Measurements from ENCODE around the gene ST6GALNAC3.
"Not testable (repeated sequence)": the region's sequence is repeated elsewhere in the genome, so short reads cannot be mapped to it uniquely, and the experiment has no call there.

ST6GALNAC3 gene

DNA sequence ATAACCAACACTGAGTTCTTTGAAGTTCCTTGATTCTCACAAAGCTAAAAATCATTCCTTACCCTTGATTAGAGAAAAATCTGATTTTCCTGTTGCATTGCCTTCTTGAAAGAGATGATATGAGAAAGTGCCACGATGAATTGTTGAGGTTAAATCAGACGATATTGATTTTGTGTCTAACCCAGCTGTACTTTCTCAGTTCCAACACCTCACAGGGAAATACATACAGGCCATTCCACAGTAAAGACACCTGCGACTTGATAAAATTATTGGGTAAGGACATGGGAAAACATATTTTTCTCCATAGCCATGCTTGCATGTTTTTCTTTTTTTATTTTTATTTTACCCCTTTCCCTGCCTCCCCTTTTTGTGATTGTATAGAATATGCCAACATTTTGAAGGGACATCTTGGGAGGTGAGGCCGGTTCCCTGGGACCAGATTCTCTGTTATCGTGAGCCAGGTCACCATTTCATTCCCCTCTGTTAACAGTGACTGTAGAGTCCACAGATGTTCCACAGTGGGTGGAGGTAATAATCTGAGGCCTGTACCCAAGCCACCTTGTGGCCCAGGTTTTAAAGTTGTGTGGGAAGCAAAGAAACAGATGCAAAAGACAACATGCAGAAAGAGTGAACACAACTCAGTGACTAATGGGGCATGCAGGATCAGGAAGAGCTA is 537.4 kb downstream of the ST6GALNAC3 start:
- in situ Hi-C loops (cut with HindIII; ENCODE audit: low sequenced_read_pairs), result no loop called here

DNA sequence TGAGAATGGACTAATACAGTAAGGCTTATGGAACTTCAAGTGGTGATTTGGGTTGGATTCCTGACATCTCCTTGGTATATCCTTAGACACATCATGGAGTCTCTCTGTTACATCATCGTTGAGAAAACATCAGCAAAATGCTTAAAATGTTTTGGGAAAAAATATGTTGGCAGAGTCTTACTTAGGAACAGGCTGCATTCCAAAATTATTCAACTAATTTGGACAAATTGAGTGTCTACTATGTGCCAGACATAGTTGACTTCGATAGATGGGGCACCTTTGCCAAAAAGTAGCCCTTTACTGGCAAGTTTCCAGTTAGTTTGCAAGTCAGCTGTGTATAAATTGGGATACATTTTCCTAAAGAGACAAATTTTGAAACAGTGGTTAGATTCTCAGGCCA is 539.3 kb downstream of the ST6GALNAC3 start:
- in situ Hi-C loops (cut with HindIII; ENCODE audit: low sequenced_read_pairs), result no loop called here

DNA sequence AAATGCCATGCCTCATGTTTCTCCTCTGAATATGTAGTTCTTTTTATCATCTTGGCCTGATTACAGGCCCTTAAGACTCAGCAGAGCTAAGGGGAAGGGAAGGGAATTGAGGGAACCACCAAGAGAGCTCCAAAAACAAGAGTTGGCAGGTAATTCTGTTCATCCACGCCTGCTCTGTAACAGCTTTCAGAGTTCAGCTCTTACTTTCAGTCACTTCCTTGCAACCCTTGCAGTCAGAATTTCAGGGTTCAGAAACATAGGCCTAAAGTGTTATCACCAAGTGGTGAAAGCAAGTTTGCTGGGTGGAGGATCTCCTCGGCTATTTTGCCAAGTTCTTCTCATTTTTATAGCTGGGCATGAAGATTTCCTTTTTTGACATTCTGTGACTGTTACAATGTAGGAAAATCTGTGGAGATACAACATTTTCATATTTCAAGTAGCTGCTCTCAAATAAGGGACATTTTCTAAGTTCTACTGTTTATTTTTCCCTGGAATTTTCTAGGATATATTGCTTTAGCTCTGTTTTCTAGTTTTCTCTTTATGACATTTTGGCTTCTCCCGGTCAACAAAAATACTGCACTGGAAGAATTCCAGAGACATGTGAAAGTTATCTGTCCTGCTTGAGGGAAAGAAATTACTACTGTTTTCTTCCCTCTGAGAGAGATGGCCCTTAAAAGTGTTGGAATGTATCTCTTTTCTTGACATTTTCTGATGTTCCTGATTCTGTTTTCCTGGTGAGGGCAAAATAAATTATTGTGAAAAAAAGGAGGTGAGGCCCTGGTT is 540.9 kb downstream of the ST6GALNAC3 start:
- in situ Hi-C loops (cut with HindIII; ENCODE audit: low sequenced_read_pairs), result no loop called here

DNA sequence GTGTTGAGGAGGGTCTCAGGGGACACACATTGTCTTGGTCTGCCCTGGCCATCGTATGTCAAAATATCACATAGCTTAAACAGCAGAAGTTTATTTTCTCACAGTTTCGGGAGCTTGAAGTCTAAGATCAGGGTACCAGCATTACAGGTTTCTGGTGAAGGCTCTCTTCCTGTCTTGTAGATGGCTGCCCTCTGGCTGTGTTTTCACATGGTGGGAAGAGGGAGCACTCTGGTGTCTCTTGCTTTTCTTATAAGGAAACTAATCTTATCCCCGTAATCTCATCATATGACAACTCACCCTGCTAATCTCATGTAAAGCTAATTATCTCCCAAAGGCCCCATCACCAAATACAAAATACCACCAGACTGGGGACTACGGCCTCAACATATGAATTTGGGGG is 545.8 kb downstream of the ST6GALNAC3 start:
- in situ Hi-C loops (cut with HindIII; ENCODE audit: low sequenced_read_pairs), result no loop called here

DNA sequence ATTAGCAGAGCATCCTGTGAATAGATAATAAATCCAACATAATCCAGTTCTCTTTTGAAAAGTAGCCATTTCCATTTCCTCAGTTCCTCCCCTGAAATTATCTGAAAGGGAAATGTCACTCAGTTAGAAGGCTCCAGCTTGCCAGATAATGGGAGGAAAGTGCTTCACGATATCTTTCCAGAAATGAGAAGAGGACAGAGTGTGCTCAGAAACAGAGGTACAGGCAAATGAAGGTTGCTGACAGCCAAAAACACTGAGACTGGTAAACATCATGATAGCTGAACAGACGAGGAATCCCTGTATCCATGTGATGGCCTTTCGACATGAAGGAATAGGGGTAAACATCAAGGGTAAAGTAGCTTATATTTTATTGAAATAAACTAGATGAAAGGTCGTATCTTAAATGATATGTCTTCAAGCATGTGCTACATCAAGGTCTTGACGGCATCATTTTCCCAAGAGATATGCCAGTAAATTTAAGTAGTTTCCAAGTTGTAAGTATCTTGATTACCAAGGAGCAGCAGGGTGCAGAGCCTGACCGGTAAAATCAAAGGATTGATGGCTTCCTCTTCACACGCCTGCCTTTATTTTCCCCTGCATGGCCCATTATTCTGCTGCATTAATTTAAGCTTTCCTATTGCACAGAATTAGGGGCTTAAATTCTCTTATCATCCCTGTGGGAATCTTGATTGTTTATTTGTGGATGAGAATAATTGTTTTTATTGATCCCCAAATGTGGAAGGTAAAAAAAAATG is 548.4 kb downstream of the ST6GALNAC3 start:
- in situ Hi-C loops (cut with HindIII; ENCODE audit: low sequenced_read_pairs), result no loop called here

DNA sequence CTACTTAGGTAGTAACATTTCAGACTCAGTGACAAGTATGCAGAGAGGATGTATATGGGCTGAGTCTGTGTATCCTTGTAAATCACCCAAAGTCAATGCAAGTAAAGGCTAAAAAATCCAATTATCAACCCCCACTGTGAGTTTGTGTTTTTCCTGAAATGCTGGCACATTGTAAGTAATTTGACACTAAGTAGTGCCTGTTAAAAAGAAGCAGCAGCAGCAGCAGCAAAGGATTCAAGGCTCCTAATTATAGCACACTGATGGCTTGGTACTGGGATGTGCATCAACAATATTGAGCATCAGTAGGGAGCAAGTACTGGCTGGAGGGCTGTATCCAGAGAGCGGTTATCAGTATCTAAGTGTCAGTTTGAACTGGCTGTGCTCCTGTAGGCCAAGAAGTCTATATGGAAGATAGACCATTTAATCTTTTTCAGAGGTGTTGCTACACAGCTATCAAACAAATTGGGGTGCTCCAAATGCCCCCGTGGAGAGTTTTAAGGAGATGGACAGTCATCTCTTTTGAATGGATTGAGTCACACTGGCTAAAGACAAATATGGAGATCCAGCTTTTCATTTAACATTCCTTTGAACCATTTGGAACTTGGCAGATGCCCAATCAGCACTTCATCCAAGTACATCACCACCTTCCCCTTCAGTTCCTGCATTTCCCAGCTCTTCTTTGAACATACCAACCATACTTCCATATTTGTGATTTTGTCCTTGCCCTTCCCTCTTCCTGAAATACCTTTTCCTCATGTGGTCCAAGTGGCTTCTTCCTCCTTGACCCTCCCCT is 551.5 kb downstream of the ST6GALNAC3 start:
- in situ Hi-C loops (cut with HindIII; ENCODE audit: low sequenced_read_pairs), result no loop called here

DNA sequence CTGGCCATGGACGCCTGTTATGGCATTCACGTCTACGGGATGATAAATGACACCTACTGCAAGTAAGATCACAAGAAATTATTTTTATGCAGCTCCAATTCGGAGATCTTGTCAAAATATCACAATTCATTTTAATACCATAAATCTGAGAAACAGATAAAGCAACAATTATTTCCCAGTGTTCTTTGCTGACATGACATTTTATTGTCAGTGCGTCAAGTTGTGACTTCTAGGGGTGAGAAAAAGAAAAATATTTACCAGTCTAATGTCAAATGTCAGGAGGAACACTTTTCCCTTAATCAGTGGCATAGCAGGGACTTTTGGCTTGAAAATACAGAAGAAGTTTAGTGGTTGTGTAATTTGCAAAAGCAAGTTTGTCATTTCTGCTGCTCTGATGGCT is 553.0 kb downstream of the ST6GALNAC3 start:
- in situ Hi-C loops (cut with HindIII; ENCODE audit: low sequenced_read_pairs), result no loop called here

DNA sequence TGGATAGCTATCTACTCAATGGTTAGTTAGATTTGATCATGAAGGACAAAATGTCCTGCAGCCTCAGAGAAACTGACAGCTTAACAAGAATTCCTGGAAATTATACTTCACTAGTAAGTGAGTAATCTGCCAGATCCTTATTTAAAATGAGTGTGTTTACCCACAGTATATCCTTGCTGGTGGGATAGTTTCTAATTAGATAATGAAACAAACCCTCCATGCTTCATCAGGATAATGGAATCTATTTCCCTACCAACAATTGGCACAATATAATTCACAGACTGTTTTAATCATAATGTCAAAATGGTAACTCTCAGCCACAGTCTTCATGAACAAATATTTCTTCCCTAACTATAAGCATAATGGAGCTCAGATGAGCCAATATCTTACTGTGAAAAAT is 553.4 kb downstream of the ST6GALNAC3 start:
- in situ Hi-C loops (cut with HindIII; ENCODE audit: low sequenced_read_pairs), result no loop called here

DNA sequence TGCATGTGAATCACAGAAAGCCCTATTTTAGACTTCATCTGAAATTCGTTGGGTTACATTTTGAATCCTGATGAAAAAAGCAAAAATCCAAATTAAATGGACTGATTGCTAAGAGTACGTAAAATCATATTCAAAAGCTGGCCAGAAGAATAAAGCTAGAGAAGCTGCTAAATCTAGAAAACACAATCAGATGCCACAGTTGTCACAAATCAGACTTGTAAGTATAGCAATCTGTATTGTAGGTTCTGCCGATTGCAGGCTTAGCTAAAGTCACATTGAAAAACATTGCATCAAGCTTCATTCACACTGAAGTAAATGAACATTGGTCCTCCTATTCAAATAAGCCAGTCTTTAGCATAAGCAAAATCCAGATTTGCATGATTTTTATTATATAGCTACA is 557.6 kb downstream of the ST6GALNAC3 start:
- in situ Hi-C loops (cut with HindIII; ENCODE audit: low sequenced_read_pairs), result no loop called here

DNA sequence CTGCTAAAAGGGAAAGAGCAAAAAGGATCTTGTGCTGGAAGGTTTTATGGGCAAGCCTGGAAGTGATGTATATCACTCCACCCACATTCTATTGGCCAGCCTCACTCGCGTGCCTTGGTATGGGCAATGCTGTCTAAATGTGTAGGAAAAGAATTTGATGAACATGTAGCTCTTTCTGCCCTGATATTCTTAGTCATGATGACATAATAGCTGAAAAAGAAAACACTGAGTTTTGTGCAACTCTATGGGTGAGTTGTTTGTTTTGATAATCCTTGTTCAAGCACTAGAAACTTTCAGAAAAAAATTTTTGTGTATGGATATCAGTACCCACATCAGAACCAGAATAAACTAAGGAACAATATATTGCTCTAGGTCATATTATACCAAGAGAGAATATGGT is 561.2 kb downstream of the ST6GALNAC3 start:
- in situ Hi-C loops (cut with HindIII; ENCODE audit: low sequenced_read_pairs), result no loop called here

DNA sequence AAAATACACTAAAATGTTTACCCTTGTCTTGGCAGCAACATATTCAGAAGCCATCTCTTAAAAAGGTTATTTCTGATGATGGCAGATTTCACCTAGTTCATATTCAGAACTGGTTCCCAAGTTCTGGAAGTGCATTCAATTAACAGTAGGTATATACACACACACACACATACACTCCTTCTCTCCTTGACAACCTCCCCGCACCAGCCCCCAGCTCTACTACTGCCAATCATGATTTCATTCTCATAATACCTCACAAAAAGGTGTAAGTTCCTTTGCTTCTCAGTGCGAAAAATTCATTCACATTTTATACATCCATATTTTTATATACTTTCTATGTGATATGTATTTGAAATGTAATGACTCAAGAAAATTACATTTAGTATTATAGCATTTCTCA is 564.6 kb downstream of the ST6GALNAC3 start:
- in situ Hi-C loops (cut with HindIII; ENCODE audit: low sequenced_read_pairs), result no loop called here

DNA sequence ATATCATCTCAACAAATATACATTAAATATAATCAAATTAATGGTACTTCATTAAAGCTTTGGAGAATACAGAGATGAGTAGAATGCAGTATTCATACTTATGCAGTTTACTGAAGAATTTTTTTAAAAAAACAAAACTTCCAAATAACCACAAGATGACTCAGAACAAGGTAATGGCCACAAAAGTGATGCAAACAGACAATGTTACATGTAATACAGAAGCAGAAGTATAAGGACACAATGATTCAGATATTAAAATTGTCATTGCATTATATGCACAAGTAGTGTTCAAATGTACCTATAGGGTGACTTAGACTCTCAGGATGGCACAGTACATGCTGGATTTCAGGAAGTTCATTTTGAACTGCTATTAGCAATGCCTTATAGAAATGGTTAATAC is 565.5 kb downstream of the ST6GALNAC3 start:
- in situ Hi-C loops (cut with HindIII; ENCODE audit: low sequenced_read_pairs), result no loop called here

DNA sequence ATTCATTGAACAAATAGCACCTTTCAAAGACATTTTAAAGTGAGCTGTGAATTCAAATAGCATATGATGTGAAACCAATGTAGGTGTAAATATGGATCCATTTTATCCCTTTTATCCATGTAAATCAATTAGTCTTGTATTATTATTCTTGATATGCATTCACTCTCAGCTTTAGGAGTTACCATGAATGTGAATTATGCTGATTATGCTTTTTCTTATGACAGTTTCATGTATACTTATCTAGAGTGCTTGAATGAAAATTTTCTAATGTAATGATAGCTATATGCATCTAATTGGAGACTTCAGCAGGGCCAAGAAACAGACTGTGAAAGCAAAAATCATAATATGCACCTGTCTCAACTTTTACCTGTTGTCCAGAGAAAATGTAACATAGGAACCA is 566.2 kb downstream of the ST6GALNAC3 start:
- in situ Hi-C loops (cut with HindIII; ENCODE audit: low sequenced_read_pairs), result no loop called here

DNA sequence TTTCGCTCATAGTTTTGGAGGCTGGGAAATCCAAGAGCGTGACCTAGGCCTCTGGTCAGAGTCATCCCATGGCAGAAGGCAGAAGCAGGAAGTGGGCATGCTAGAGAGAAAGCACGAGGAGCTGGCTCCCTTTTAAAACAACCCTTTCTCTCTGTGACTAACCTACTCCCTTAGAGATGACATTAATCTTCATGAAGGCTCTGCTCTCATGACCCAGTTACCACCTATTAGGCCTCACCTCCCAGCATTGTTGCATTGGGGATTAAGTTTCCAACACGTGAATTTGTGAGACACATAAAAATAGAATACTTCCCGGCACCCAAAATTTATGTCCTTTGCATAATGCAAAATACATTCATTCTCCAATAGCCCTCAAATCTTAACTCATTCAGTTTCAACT is 569.6 kb downstream of the ST6GALNAC3 start:
- in situ Hi-C loops (cut with HindIII; ENCODE audit: low sequenced_read_pairs), result no loop called here

DNA sequence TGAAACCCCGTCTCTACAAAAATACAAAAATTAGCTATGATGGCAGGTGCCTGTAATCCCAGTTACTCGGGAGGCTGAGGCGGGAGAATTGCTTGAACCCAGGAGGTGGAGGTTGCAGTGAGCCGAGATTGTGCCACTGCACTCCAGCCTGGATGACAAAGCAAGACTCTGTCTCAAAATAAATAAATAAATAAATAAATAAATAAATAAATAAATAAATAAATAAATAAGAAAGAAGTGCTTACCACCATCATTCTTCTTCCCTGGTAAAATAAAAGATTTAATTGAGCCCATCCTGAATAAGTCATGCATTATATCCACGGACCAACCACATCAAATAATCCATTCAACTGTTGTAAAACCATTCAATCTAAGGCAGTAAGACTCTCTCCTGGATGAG is 578.3 kb downstream of the ST6GALNAC3 start:
- in situ Hi-C loops (cut with HindIII; ENCODE audit: low sequenced_read_pairs), result not testable (repeated sequence)

DNA sequence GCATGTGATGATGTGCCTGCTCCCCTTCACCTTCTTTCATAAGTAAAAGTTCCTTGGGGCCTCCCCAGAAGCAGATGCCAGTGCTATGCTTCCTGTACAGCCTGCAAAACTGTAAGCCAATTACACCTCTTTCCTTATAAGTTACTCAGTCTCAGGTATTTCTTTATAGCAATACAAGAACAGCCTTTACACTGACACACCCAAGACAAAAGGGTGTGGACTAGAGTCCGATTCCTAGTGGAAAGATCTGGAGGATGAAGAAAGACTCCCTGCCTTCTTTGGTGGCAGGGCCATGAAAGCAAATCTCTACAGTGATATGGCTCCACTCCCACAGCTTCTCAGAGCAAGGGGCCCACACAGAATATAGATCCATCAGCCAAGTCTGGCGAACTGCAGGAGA is 583.1 kb downstream of the ST6GALNAC3 start:
- in situ Hi-C loops (cut with HindIII; ENCODE audit: low sequenced_read_pairs), result no loop called here

DNA sequence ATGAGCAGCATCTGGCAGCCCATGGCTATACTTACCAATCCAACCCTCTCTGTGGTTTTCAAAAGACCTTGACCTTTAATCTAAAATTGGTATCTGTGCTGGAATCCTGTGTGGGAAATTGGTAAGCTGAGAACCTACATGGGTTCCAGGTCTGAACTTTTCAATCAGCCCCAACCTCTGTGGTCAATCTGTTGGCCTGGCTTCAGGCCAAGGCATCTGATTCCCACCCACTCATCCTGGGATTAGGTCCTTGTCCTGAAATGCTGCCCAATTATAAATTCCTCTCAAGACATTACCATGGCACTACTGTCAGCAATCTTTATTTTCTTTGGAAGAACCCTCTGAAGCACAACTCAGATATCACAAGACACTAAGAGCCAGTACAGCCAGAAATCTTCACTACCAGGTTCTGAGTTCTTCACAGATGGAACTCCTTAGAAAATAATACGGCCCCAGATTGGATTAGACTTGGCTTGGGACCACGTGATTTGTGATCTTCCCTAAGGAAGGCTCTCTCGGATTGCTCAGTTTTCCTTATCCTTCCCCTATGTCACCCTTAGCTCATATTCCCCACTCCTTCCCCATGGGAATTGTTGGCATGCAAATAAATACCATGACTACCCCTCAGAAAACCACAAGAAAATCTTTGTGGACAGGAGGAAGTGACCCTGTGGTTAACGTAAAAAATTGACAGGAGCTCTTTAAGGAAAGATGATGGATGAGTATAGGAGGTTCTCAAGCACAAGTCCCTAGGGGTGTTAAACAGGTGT is 584.8 kb downstream of the ST6GALNAC3 start:
- in situ Hi-C loops (cut with HindIII; ENCODE audit: low sequenced_read_pairs), result no loop called here

DNA sequence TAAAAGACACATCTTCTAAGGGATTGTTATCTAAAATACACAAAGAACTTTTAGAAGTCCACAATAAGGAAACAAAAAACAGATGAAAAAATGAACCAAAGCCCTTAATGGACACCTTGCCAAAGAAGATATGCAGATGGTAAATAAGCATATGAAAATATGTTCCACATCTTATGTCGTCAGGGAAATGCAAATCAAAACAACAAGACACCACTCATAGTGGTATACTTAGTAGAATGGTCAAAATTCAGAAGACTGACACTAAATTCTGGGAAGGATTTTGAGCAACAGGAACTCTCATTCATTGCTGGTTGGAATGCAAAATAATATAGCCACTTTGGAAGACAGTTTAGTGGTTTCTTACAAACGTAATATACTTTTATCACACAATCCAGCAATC is 587.0 kb downstream of the ST6GALNAC3 start:
- in situ Hi-C loops (cut with HindIII; ENCODE audit: low sequenced_read_pairs), result no loop called here

DNA sequence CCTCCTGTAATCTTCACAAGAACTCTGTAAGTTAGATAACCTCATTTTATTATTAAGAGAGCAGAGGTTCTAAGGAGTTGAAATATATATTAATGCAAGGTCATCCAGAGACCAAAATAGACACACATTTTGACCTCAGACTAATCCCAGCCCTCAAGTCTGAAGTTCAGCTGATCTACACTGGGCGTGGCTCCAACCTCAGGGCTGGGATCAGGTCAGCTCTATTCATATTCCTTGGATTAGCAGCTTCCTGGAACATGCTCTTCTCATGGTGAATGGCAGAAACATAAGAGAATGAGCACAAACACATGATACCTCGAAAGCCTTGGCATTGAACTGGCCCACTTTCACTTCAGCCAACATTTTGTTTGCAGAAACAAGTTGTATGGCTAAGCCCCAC is 592.0 kb downstream of the ST6GALNAC3 start:
- in situ Hi-C loops (cut with HindIII; ENCODE audit: low sequenced_read_pairs), result no loop called here

DNA sequence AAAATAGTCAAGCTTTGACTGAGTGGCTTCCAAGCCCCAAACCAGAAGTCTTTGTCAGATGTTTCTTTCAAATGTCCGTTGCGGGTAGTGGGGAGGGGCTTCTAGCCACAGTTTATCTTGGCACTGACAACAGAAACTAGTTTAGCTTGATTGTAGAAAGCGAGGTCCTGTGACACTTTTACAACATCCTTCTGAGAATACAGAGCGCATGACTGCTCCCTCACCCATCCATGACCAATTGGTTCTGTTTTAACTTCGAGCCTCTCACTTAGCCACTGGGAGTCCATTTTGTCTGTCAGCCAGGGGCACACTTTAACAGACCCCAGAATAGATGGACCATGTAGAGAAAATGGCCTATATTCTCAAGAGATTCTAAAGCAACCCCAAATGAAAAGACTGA is 593.5 kb downstream of the ST6GALNAC3 start:
- in situ Hi-C loops (cut with HindIII; ENCODE audit: low sequenced_read_pairs), result no loop called here
